ENCODE data around the gene EHBP1. TPM values are rescaled to one million over a fixed set of nuclear protein-coding genes. Genes with fewer than 3 reads are reported as not detected.
A peak's percentile ranks its signal among the peaks of the same experiment; 100 is the strongest.
"Not testable (repeated sequence)": the region's sequence is repeated elsewhere in the genome, so short reads cannot be mapped to it uniquely, and the experiment has no call there.

Gene EHBP1
- polyA plus RNA-seq, 3 donors: 44.8 to 54.3 (median 50.8) TPM

GRCh38 chr2:62688771-62689170 lies 16.7 kb upstream of the EHBP1 start:
- no peak for DNase-seq (ENCODE audit: extremely low read depth in 1 of 11, low read depth in 9 of 11, low spot score in 4 of 11)

- no peak for DNase-seq (ENCODE audit: extremely low read depth in 1 of 11, low read depth in 9 of 11, low spot score in 4 of 11)
These were observed 14.3 kb upstream of the EHBP1 start for GRCh38 chr2:62691186-62691585.

- no peak for DNase-seq (ENCODE audit: extremely low read depth in 1 of 11, low read depth in 9 of 11, low spot score in 4 of 11)
These were observed 13.3 kb upstream of the EHBP1 start for GRCh38 chr2:62692225-62692624.

- DNase-seq (ENCODE audit: extremely low read depth in 1 of 11, low read depth in 9 of 11, low spot score in 4 of 11): no peak
These were observed 6.9 kb upstream of the EHBP1 start for GRCh38 chr2:62698653-62699052.

- DNase-seq (ENCODE audit: extremely low read depth in 1 of 11, low read depth in 9 of 11, low spot score in 4 of 11): peak in 2 of 11 donors; percentile 5 to 15
These were observed 883 bp upstream of the EHBP1 start for GRCh38 chr2:62704654-62705006.

- peak; percentile 20 to 51 (median 41) for DNase-seq (ENCODE audit: extremely low read depth in 1 of 11, low read depth in 9 of 11, low spot score in 4 of 11)
These were observed 577 bp downstream of the EHBP1 start for GRCh38 chr2:62705859-62706720.

- DNase-seq (ENCODE audit: extremely low read depth in 1 of 11, low read depth in 9 of 11, low spot score in 4 of 11): no peak
These were observed 1.4 kb downstream of the EHBP1 start for GRCh38 chr2:62706721-62707521.

- no peak for DNase-seq (ENCODE audit: extremely low read depth in 1 of 11, low read depth in 9 of 11, low spot score in 4 of 11)
These were observed 3.2 kb downstream of the EHBP1 start for GRCh38 chr2:62708751-62709150.

- DNase-seq (ENCODE audit: extremely low read depth in 1 of 11, low read depth in 9 of 11, low spot score in 4 of 11): no peak
These were observed 6.5 kb downstream of the EHBP1 start for GRCh38 chr2:62711832-62712494.

GRCh38 chr2:62713196-62713595 lies 7.7 kb downstream of the EHBP1 start:
- DNase-seq (ENCODE audit: extremely low read depth in 1 of 11, low read depth in 9 of 11, low spot score in 4 of 11): not testable (repeated sequence)

GRCh38 chr2:62713837-62714236 lies 8.3 kb downstream of the EHBP1 start:
- DNase-seq (ENCODE audit: extremely low read depth in 1 of 11, low read depth in 9 of 11, low spot score in 4 of 11): no peak

- DNase-seq (ENCODE audit: extremely low read depth in 1 of 11, low read depth in 9 of 11, low spot score in 4 of 11): no peak
These were observed 11.3 kb downstream of the EHBP1 start for GRCh38 chr2:62716768-62717167.

- no peak for DNase-seq (ENCODE audit: extremely low read depth in 1 of 11, low read depth in 9 of 11, low spot score in 4 of 11)
These were observed 12.1 kb downstream of the EHBP1 start for GRCh38 chr2:62717503-62718081.

GRCh38 chr2:62718225-62718822 lies 12.8 kb downstream of the EHBP1 start:
- no peak for DNase-seq (ENCODE audit: extremely low read depth in 1 of 11, low read depth in 9 of 11, low spot score in 4 of 11)

GRCh38 chr2:62719757-62720156 lies 14.2 kb downstream of the EHBP1 start:
- DNase-seq (ENCODE audit: extremely low read depth in 1 of 11, low read depth in 9 of 11, low spot score in 4 of 11): no peak

- DNase-seq (ENCODE audit: extremely low read depth in 1 of 11, low read depth in 9 of 11, low spot score in 4 of 11): no peak
These were observed 17.2 kb downstream of the EHBP1 start for GRCh38 chr2:62722679-62723078.

GRCh38 chr2:62723253-62723652 lies 17.7 kb downstream of the EHBP1 start:
- no peak for DNase-seq (ENCODE audit: extremely low read depth in 1 of 11, low read depth in 9 of 11, low spot score in 4 of 11)

- DNase-seq (ENCODE audit: extremely low read depth in 1 of 11, low read depth in 9 of 11, low spot score in 4 of 11): no peak
These were observed 18.6 kb downstream of the EHBP1 start for GRCh38 chr2:62724106-62724505.

Measured in renal cortex interstitium (tissue), 11 donors.